A673 (cell line): ENCODE measurements around the gene CHCHD3. TPM values are rescaled to one million over a fixed set of nuclear protein-coding genes. Genes with fewer than 3 reads are reported as not detected.

Experiments used
- BruUV-seq: library from RNA; stranded (reverse); fragments of 400-500 nt; replicated peaks from 2 replicates; lab custom pipeline; 2021; lab: Mats Ljungman, UMichigan
- CTCF ChIA-PET: fragments of 300-600 bp; sonication (Branson Sonifier 250); formaldehyde crosslinking; loops from one replicate; lab custom pipeline; 2022; ENCODE audit warnings: antibody characterized with exemption; lab: Charles Lee
- POLR2A ChIA-PET: fragments of 300-600 bp; sonication (Branson Sonifier 250); formaldehyde crosslinking; loops from one replicate; lab custom pipeline; 2022; ENCODE audit warnings: antibody characterized with exemption; ENCODE audit not compliant: low non-redundant PET; lab: Charles Lee
- DNase-seq: peaks from one replicate; pipeline ENCODE4 v3.0.0-alpha.2; 2015; ENCODE audit warnings: low spot score
- H3K27ac ChIP-seq: fragments of 200-600 bp; sonication (generic); 2 replicates; pipeline ENCODE4 v1.5.1; 2016; ENCODE audit warnings: mixed run types, low read depth, mild to moderate bottlenecking, mixed read lengths, antibody characterized with exemption, low read length; ENCODE audit not compliant: poor library complexity, severe bottlenecking
- H3K27me3 ChIP-seq: fragments of 200-600 bp; sonication (generic); replicated peaks from 2 replicates; pipeline ENCODE4 v1.6.1; 2017; ENCODE audit warnings: mixed run types, low read depth, mild to moderate bottlenecking, mixed read lengths, antibody characterized with exemption, low read length; ENCODE audit not compliant: insufficient read depth, poor library complexity
- H3K36me3 ChIP-seq: fragments of 200-600 bp; sonication (generic); 2 replicates; pipeline ENCODE4 v1.6.1; 2016; ENCODE audit warnings: mixed run types, mild to moderate bottlenecking, mixed read lengths, antibody characterized with exemption, low read length; ENCODE audit not compliant: insufficient read depth, poor library complexity, severe bottlenecking
- H3K4me1 ChIP-seq: fragments of 200-600 bp; sonication (generic); 2 replicates; pipeline ENCODE4 v1.6.1; 2017; ENCODE audit warnings: mixed run types, mild to moderate bottlenecking, mixed read lengths, antibody characterized with exemption, low read length; ENCODE audit not compliant: insufficient read depth, poor library complexity, severe bottlenecking
- H3K4me3 ChIP-seq: fragments of 200-600 bp; sonication (generic); 2 replicates; pipeline ENCODE4 v1.5.1; 2016; ENCODE audit warnings: low read depth, mixed run types, mild to moderate bottlenecking, mixed read lengths, low read length; ENCODE audit not compliant: poor library complexity, severe bottlenecking
- H3K9me3 ChIP-seq: fragments of 200-600 bp; sonication (generic); 2 replicates; pipeline ENCODE4 v1.6.1; 2016; ENCODE audit warnings: mixed run types, low read depth, mild to moderate bottlenecking, mixed read lengths, antibody characterized with exemption, low read length; ENCODE audit not compliant: poor library complexity, severe bottlenecking
- EZH2 ChIP-seq: fragments of 200-600 bp; sonication (generic); IDR thresholded peaks from 2 replicates; pipeline ENCODE4 v1.6.1; 2017; ENCODE audit warnings: borderline replicate concordance, low read depth, mild to moderate bottlenecking, mixed read lengths, antibody characterized with exemption, low read length; ENCODE audit not compliant: poor library complexity, severe bottlenecking
- intact Hi-C: fragments of 100-400 bp; cut with micrococcal nuclease; formaldehyde crosslinking; loops from one replicate; pipeline ENCODE4 v1.10.0; 2022; ENCODE audit not compliant: unreplicated experiment
- total RNA-seq: library from RNA; stranded (reverse); gene quantifications from 2 replicates; pipeline ENCODE4 v1.2.3, GENCODE V29; 2021
- TF ChIP-seq, protein P1 (sequence below): fragments of 300-800, 200-600 bp; sonication (generic); conservative IDR thresholded peaks from 2 replicates; pipeline ENCODE4 v1.5.1; 2017; ENCODE audit warnings: low read depth, mild to moderate bottlenecking, antibody characterized with exemption, low read length, moderate library complexity, mixed read lengths

The CHCHD3 gene
- total RNA-seq, 1 experiment from 2014 or later: 128 TPM

- ChIA-PET POLR2A (no interaction called here), CTCF (no interaction called here)
- Histone ChIP-seq H3K27ac (no peak overlapping the region), H3K4me1 (no peaks in the 10 kb centered on the region), H3K9me3 (no peaks in the 10 kb centered on the region), H3K36me3 (no peaks in the 10 kb centered on the region), H3K27me3 (no peaks in the 10 kb centered on the region), H3K4me3 (no peak overlapping the region)
- BruUV-seq: no TSS peak
- TF ChIP-seq, protein P1, sequence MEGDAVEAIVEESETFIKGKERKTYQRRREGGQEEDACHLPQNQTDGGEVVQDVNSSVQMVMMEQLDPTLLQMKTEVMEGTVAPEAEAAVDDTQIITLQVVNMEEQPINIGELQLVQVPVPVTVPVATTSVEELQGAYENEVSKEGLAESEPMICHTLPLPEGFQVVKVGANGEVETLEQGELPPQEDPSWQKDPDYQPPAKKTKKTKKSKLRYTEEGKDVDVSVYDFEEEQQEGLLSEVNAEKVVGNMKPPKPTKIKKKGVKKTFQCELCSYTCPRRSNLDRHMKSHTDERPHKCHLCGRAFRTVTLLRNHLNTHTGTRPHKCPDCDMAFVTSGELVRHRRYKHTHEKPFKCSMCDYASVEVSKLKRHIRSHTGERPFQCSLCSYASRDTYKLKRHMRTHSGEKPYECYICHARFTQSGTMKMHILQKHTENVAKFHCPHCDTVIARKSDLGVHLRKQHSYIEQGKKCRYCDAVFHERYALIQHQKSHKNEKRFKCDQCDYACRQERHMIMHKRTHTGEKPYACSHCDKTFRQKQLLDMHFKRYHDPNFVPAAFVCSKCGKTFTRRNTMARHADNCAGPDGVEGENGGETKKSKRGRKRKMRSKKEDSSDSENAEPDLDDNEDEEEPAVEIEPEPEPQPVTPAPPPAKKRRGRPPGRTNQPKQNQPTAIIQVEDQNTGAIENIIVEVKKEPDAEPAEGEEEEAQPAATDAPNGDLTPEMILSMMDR: no peak
- TF ChIP-seq EZH2: no peak
- no peak for DNase-seq
- intact Hi-C loops: no loop called here
Observed at GRCh38 chr7:133059263-133059662, 22.6 kb downstream of the CHCHD3 start.

GRCh38 chr7:133056370-133057238 is 25.3 kb downstream of the CHCHD3 start:
- no TSS peak for BruUV-seq
- no peak overlapping the region for H3K4me3 ChIP-seq
- no peaks in the 10 kb centered on the region for H3K9me3 ChIP-seq
- ChIA-PET CTCF (no interaction called here), POLR2A (no interaction called here)
- no peaks in the 10 kb centered on the region for H3K36me3 ChIP-seq
- DNase-seq: no peak
- TF ChIP-seq, protein P1: no peak
- H3K27ac ChIP-seq: no peak overlapping the region
- no peaks in the 10 kb centered on the region for H3K27me3 ChIP-seq
- no peaks in the 10 kb centered on the region for H3K4me1 ChIP-seq
- intact Hi-C loops: no loop called here

GRCh38 chr7:133054162-133054840 is 27.6 kb downstream of the CHCHD3 start:
- POLR2A ChIA-PET: no interaction called here
- TF ChIP-seq, protein P1: no peak
- TF ChIP-seq EZH2: no peak
- CTCF ChIA-PET: no interaction called here
- intact Hi-C loops: no loop called here
- Histone ChIP-seq H3K27me3 (no peaks in the 10 kb centered on the region), H3K27ac (no peak overlapping the region), H3K4me3 (no peak overlapping the region), H3K4me1 (no peaks in the 10 kb centered on the region), H3K36me3 (no peaks in the 10 kb centered on the region), H3K9me3 (no peaks in the 10 kb centered on the region)
- BruUV-seq: no TSS peak
- no peak for DNase-seq
